GM06990 (cell line): ENCODE results near the gene PGAM1.
"Not testable (repeated sequence)": the region's sequence is repeated elsewhere in the genome, so short reads cannot be mapped to it uniquely, and the experiment has no call there.

Experiments used
- DNase-seq: peaks from one replicate; pipeline ENCODE4 v3.0.0-alpha.2; 2011; ENCODE audit not compliant: insufficient read length; ENCODE audit errors: extremely low read depth
- H3K27me3 ChIP-seq: replicated peaks from 2 replicates; pipeline ENCODE4 v1.6.0; 2011; ENCODE audit warnings: low read length; ENCODE audit not compliant: control insufficient read depth, insufficient read depth
- H3K36me3 ChIP-seq: 2 replicates; pipeline ENCODE4 v1.5.1; 2011; ENCODE audit warnings: low read length; ENCODE audit not compliant: control insufficient read depth, insufficient read depth
- H3K4me3 ChIP-seq: replicated peaks from 2 replicates; pipeline ENCODE4 v1.5.1; 2011; ENCODE audit warnings: low read depth, mild to moderate bottlenecking, control low read depth, low read length
- CTCF ChIP-seq: IDR thresholded peaks from 2 replicates; pipeline ENCODE4 v1.5.1; 2011; ENCODE audit warnings: low read length, control low read depth, mild to moderate bottlenecking, inconsistent platforms; ENCODE audit not compliant: insufficient read depth, poor library complexity, severe bottlenecking

Gene PGAM1

GRCh38 chr10:97404044-97404443 is 21.9 kb upstream of the PGAM1 start:
- Histone ChIP-seq H3K4me3 (no peak overlapping the region), H3K36me3 (no peaks in the 10 kb centered on the region), H3K27me3 (no peaks in the 10 kb centered on the region)
- DNase-seq, result no peak
- TF ChIP-seq CTCF, result no peak

GRCh38 chr10:97406064-97406463 is 19.9 kb upstream of the PGAM1 start:
- no peak for DNase-seq
- H3K36me3 ChIP-seq, result no peaks in the 10 kb centered on the region
- no peak overlapping the region for H3K4me3 ChIP-seq
- no peaks in the 10 kb centered on the region for H3K27me3 ChIP-seq
- no peak for TF ChIP-seq CTCF

- H3K27me3 ChIP-seq, DNase-seq, H3K36me3 ChIP-seq, H3K4me3 ChIP-seq: not testable (repeated sequence)
Measured at GRCh38 chr10:97406483-97406882, 19.5 kb upstream of the PGAM1 start.

- peak; percentile 81 for DNase-seq
- Histone ChIP-seq H3K36me3 (no peaks in the 10 kb centered on the region), H3K27me3 (no peaks in the 10 kb centered on the region), H3K4me3 (peak overlapping the region; percentile 40)
- peak; percentile 69 for TF ChIP-seq CTCF
Measured at GRCh38 chr10:97407211-97407951, 18.6 kb upstream of the PGAM1 start.

GRCh38 chr10:97407952-97408248 is 18.1 kb upstream of the PGAM1 start:
- no peak for TF ChIP-seq CTCF
- Histone ChIP-seq H3K27me3 (no peaks in the 10 kb centered on the region), H3K36me3 (no peaks in the 10 kb centered on the region), H3K4me3 (no peak overlapping the region)
- DNase-seq, result no peak

GRCh38 chr10:97408496-97408992 is 17.4 kb upstream of the PGAM1 start:
- DNase-seq, result no peak

More at GRCh38 chr10:97408496-97408992, 17.4 kb upstream of the PGAM1 start:
- Histone ChIP-seq H3K36me3 (no peaks in the 10 kb centered on the region), H3K27me3 (no peaks in the 10 kb centered on the region), H3K4me3 (no peak overlapping the region)
- TF ChIP-seq CTCF, result no peak
